Measurements from ENCODE around the gene TIMM10.

Gene TIMM10

DNA sequence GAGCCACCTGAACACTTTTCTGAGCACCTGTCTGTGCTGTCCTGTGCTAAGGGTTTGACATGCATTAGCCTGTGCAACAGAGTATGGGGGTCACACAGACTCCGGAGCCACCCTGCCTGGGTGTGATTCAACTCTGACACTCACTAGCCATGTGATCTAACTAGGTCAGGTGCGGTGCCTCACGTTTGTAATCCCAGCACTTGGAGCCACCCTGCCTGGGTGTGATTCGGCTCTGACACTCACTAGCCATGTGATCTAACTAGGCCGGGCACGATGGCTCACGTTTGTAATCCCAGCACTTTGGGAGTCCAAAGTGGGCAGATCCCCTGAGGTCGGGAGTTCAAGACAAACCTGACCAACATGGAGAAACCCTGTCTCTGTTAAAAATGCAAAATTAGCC lies 25.5 kb upstream of the TIMM10 start:
- Histone ChIP-seq H3K4me3 (ENCODE audit: low read depth, low read length) (no peak overlapping the region), H3K27me3 (ENCODE audit: insufficient read depth, low read length) (no peaks in the 10 kb centered on the region), H3K79me2 (ENCODE audit: control insufficient read depth, insufficient read depth, low read length, unreplicated experiment) (peaks cover 11% of the 10 kb centered on the region), H3K4me1 (ENCODE audit: control insufficient read depth, insufficient read depth, low read length, unreplicated experiment) (no peaks in the 10 kb centered on the region), H3K27ac (ENCODE audit: low read depth, low read length) (no peak overlapping the region), H3K36me3 (ENCODE audit: insufficient read depth, low read length) (peaks cover 56% of the 10 kb centered on the region), H2AFZ (ENCODE audit: low read length, unreplicated experiment) (no peak overlapping the region)

DNA sequence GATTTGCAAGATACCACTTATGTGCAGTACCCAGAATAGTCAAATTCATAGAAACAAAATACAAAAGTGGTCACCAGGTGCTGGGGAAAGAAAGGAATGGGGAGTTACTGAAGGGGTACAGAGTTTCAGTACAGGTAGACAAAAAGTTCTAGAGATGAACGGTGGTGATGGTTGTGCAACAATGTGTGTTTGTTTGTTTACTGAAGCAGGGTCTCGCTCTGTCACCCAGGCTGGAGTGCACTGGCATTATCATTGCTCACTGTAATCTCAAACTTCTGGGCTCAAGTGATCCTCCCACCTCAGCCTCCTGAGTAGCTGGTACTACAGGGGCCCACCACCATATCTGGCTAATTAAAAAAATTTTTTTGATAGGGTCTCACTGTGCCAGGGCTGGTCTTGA lies 24.8 kb upstream of the TIMM10 start:
- Histone ChIP-seq H3K27me3 (ENCODE audit: insufficient read depth, low read length) (no peaks in the 10 kb centered on the region), H3K4me1 (ENCODE audit: control insufficient read depth, insufficient read depth, low read length, unreplicated experiment) (no peaks in the 10 kb centered on the region), H3K79me2 (ENCODE audit: control insufficient read depth, insufficient read depth, low read length, unreplicated experiment) (peaks cover 8% of the 10 kb centered on the region), H3K27ac (ENCODE audit: low read depth, low read length) (no peak overlapping the region), H3K36me3 (ENCODE audit: insufficient read depth, low read length) (peaks cover 62% of the 10 kb centered on the region), H2AFZ (ENCODE audit: low read length, unreplicated experiment) (no peak overlapping the region), H3K4me3 (ENCODE audit: low read depth, low read length) (no peak overlapping the region)

DNA sequence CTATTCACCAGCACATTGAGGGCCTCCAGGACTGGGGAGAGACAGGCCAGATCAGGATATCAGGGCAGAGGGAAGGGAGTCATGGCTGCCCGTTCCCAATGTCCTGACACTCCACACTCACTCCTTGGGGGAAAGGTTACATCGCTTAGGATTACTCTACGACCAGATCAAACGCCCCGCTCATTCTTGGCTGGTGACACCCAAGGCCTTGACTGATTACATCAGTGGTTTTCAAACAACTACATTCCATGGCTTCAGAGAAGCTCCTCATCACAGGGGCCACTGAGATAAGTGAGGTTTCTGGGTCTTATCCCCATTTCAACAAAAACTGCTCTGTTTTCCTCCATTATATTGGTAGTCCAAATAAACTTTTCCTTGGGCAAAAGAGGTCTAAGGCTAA lies 21.9 kb upstream of the TIMM10 start:
- H3K4me3 ChIP-seq (ENCODE audit: low read depth, low read length), result no peak overlapping the region
- H3K4me1 ChIP-seq (ENCODE audit: control insufficient read depth, insufficient read depth, low read length, unreplicated experiment), result no peaks in the 10 kb centered on the region
- H3K27ac ChIP-seq (ENCODE audit: low read depth, low read length), result no peak overlapping the region
- no peaks in the 10 kb centered on the region for H3K79me2 ChIP-seq (ENCODE audit: control insufficient read depth, insufficient read depth, low read length, unreplicated experiment)
- H3K36me3 ChIP-seq (ENCODE audit: insufficient read depth, low read length), result peaks cover 52% of the 10 kb centered on the region
- no peaks in the 10 kb centered on the region for H3K27me3 ChIP-seq (ENCODE audit: insufficient read depth, low read length)
- H2AFZ ChIP-seq (ENCODE audit: low read length, unreplicated experiment), result no peak overlapping the region

DNA sequence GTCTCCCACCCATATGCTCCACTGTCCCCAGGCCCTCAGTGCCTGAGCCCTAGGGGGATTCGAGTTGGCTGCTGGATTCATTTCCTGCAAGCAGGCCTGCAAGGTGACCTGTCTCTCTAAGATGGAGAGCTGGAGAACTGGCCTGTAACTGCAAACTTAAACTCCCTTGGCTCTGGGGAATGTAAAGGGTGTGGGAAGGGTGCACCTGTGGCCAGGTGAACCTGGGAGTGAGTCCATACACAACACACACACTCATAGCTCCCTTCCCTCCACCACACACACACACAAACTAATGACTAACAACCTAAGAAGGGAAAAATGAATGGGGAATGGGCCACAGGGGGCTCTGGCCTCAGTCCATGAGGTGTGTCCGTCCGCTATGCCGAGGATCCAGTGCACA lies 21.4 kb upstream of the TIMM10 start:
- Histone ChIP-seq H3K4me1 (ENCODE audit: control insufficient read depth, insufficient read depth, low read length, unreplicated experiment) (no peaks in the 10 kb centered on the region), H2AFZ (ENCODE audit: low read length, unreplicated experiment) (no peak overlapping the region), H3K36me3 (ENCODE audit: insufficient read depth, low read length) (peaks cover 52% of the 10 kb centered on the region), H3K4me3 (ENCODE audit: low read depth, low read length) (no peak overlapping the region), H3K27ac (ENCODE audit: low read depth, low read length) (no peak overlapping the region), H3K79me2 (ENCODE audit: control insufficient read depth, insufficient read depth, low read length, unreplicated experiment) (no peaks in the 10 kb centered on the region), H3K27me3 (ENCODE audit: insufficient read depth, low read length) (no peaks in the 10 kb centered on the region)

DNA sequence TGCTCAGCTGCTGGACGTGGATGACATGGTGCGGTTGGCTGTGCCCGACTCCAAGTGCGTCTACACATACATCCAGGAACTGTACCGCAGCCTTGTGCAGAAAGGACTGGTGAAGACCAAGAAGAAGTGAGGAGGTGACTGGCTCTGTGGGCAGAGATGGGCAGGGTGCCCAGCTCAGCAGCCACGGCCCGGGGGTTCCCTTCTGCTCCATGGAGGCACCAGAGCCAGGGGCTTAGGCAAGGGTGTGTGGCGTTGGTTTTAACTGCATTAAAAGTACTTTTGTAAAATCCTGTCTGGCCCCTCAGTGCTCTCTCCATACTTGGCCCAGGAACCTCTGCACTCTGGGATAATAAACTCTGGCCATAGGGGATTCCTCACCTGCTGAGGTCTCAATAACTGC lies 19.4 kb upstream of the TIMM10 start:
- Histone ChIP-seq H3K27me3 (ENCODE audit: insufficient read depth, low read length) (no peaks in the 10 kb centered on the region), H2AFZ (ENCODE audit: low read length, unreplicated experiment) (no peak overlapping the region), H3K27ac (ENCODE audit: low read depth, low read length) (no peak overlapping the region), H3K36me3 (ENCODE audit: insufficient read depth, low read length) (peaks cover 45% of the 10 kb centered on the region), H3K4me3 (ENCODE audit: low read depth, low read length) (no peak overlapping the region), H3K79me2 (ENCODE audit: control insufficient read depth, insufficient read depth, low read length, unreplicated experiment) (no peaks in the 10 kb centered on the region), H3K4me1 (ENCODE audit: control insufficient read depth, insufficient read depth, low read length, unreplicated experiment) (no peaks in the 10 kb centered on the region)

DNA sequence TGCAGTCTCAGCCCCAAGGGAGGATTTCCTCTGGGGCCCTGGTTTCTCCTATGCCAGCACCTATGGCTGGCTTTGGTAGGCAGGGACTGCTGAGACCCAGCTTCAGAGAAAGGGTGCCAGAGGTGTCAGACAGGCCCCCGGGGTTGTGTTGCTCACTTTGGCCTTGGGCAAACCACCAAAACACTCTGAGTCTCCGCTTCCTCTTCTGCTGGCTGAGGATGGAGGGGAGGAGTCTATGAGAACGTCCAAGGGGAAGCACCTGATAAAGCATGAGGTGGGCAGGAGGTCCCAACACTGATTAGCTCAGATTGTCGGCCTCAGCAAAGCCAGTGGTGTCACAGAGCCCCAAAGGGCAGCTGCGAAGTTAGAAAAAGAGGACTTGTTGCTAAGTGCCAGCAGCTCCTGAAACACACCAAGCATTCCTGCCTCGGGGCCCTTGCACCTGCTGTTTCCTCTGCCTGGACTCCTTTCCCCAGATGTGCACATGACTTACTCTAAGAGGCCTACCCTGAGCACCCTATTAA lies 17.4 kb upstream of the TIMM10 start:
- H3K27ac ChIP-seq (ENCODE audit: low read depth, low read length), result no peak overlapping the region
- no peak overlapping the region for H2AFZ ChIP-seq (ENCODE audit: low read length, unreplicated experiment)
- H3K36me3 ChIP-seq (ENCODE audit: insufficient read depth, low read length), result peaks cover 32% of the 10 kb centered on the region

DNA sequence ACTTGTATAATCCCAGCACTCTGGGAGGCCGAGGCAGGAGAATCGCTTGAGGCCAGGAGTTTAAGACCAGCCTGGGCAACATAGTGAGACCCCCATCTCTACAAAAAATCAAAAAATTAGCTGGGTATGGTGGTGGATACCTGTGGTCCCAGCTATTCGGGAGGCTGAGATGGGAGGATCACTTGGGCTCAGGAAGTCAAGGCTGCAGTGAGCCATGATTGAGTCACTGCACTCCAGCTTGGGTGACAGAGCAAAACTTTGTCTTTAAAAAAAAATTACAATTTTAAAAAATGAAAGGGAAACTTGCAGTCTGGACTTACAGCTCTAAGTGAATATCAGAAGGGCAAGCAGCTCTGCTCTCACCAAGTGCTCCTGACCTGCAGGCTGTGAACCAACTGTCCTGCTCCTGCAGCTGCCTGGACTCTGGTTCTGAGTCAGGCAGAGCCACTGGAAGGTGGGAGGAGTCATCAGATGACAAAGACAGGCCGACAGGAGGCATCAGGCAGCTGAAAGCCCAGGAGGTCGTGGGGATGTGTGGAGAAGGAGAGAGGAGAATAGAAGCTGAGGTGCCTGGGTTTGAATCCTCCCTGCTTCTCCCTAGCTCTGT lies 16.4 kb upstream of the TIMM10 start:
- H2AFZ ChIP-seq (ENCODE audit: low read length, unreplicated experiment), result no peak overlapping the region
- no peaks in the 10 kb centered on the region for H3K27me3 ChIP-seq (ENCODE audit: insufficient read depth, low read length)
- peaks cover 27% of the 10 kb centered on the region for H3K36me3 ChIP-seq (ENCODE audit: insufficient read depth, low read length)
- no peak overlapping the region for H3K27ac ChIP-seq (ENCODE audit: low read depth, low read length)
- H3K4me1 ChIP-seq (ENCODE audit: control insufficient read depth, insufficient read depth, low read length, unreplicated experiment), result no peaks in the 10 kb centered on the region
- no peaks in the 10 kb centered on the region for H3K79me2 ChIP-seq (ENCODE audit: control insufficient read depth, insufficient read depth, low read length, unreplicated experiment)
- H3K4me3 ChIP-seq (ENCODE audit: low read depth, low read length), result no peak overlapping the region

More for the DNA sequence above, 17.4 kb upstream of the TIMM10 start:
- Histone ChIP-seq H3K4me3 (ENCODE audit: low read depth, low read length) (no peak overlapping the region), H3K4me1 (ENCODE audit: control insufficient read depth, insufficient read depth, low read length, unreplicated experiment) (no peaks in the 10 kb centered on the region), H3K27me3 (ENCODE audit: insufficient read depth, low read length) (no peaks in the 10 kb centered on the region), H3K79me2 (ENCODE audit: control insufficient read depth, insufficient read depth, low read length, unreplicated experiment) (no peaks in the 10 kb centered on the region)

DNA sequence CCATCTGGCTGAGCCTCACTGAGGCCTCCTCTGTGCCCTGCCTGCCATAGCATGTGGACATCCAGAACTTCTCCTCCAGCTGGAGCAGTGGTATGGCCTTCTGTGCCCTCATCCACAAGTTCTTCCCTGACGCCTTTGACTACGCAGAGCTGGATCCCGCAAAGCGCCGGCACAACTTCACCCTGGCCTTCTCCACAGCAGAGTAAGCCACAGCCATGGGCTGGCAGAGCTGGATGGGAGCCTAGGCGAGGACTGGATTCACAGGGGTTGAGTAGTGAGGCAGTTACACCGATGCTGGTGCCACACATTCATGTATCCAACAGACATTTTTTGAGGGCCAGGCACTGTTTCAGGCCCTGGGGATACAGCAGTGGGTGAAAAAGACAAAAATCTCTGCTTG lies 15.9 kb upstream of the TIMM10 start:
- no peak overlapping the region for H3K27ac ChIP-seq (ENCODE audit: low read depth, low read length)
- H3K27me3 ChIP-seq (ENCODE audit: insufficient read depth, low read length), result no peaks in the 10 kb centered on the region
- H3K79me2 ChIP-seq (ENCODE audit: control insufficient read depth, insufficient read depth, low read length, unreplicated experiment), result no peaks in the 10 kb centered on the region
- no peaks in the 10 kb centered on the region for H3K4me1 ChIP-seq (ENCODE audit: control insufficient read depth, insufficient read depth, low read length, unreplicated experiment)
- peaks cover 22% of the 10 kb centered on the region for H3K36me3 ChIP-seq (ENCODE audit: insufficient read depth, low read length)
- no peak overlapping the region for H3K4me3 ChIP-seq (ENCODE audit: low read depth, low read length)
- no peak overlapping the region for H2AFZ ChIP-seq (ENCODE audit: low read length, unreplicated experiment)

DNA sequence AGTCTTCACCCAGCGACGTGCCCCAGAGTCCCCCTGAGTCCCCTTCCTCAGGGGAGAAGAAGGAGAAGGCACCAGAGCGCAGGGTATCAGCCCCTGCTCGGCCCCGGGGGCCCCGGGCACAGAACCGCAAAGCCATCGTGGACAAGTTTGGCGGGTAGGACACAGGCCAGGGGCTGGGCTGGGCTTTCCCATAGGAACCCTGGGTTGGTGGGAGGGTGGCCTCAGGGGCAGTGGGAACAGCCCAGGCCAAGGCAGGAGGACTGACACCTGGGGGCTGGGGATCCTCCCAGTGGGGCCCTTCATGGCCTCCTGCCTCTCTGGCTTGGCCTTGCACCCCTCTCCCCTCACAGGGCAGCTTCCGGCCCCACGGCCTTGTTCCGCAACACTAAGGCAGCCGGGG lies 15.3 kb upstream of the TIMM10 start:
- Histone ChIP-seq H3K4me3 (ENCODE audit: low read depth, low read length) (no peak overlapping the region), H3K79me2 (ENCODE audit: control insufficient read depth, insufficient read depth, low read length, unreplicated experiment) (no peaks in the 10 kb centered on the region)

DNA sequence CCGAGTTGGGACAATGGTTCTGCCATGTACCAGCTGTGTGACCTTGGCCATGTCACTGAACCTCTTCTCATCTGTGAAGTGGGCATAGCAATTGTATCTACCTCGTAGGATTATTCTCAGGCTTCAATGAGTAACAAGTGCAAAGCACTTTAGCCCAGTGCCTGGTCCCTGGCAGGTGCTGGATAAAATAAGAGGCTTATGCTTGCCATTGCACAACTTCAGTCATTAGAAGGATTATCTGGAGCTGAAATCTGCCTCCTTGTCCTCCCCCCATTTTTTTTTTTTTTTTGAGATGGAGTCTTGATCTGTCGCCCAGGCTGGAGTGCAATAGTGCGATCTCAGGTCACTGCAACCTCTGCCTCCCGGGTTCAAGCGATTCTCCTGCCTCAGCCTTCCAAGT lies 14.0 kb upstream of the TIMM10 start:
- Histone ChIP-seq H3K27me3 (ENCODE audit: insufficient read depth, low read length) (no peaks in the 10 kb centered on the region), H3K79me2 (ENCODE audit: control insufficient read depth, insufficient read depth, low read length, unreplicated experiment) (no peaks in the 10 kb centered on the region), H2AFZ (ENCODE audit: low read length, unreplicated experiment) (no peak overlapping the region), H3K27ac (ENCODE audit: low read depth, low read length) (no peak overlapping the region), H3K4me1 (ENCODE audit: control insufficient read depth, insufficient read depth, low read length, unreplicated experiment) (no peaks in the 10 kb centered on the region), H3K4me3 (ENCODE audit: low read depth, low read length) (no peak overlapping the region), H3K36me3 (ENCODE audit: insufficient read depth, low read length) (peaks cover 8% of the 10 kb centered on the region; the same call in 1 of the 2 replicates)

More for the DNA sequence above, 15.3 kb upstream of the TIMM10 start:
- H3K36me3 ChIP-seq (ENCODE audit: insufficient read depth, low read length), result peaks cover 20% of the 10 kb centered on the region; the same call in 1 of the 2 replicates
- H2AFZ ChIP-seq (ENCODE audit: low read length, unreplicated experiment), result no peak overlapping the region
- no peak overlapping the region for H3K27ac ChIP-seq (ENCODE audit: low read depth, low read length)
- no peaks in the 10 kb centered on the region for H3K27me3 ChIP-seq (ENCODE audit: insufficient read depth, low read length)
- H3K4me1 ChIP-seq (ENCODE audit: control insufficient read depth, insufficient read depth, low read length, unreplicated experiment), result no peaks in the 10 kb centered on the region

DNA sequence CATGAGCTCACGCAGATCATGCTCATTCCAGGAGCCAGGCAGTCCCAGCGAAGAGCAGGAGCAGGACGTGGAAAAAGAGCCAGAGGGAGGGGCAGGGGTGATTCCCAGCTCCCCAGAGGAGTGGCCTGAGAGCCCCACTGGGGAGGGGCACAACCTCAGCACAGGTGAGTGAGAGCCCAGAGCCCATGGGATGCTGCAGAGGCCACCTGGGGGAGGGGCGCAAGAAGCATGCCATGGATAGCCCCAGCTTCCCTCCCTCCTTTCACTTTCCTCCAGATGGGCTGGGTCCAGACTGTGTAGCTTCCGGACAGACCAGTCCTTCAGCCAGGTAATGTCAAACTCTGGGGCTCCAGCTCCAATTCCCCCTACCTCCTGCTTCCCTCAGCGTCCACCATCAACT lies 13.0 kb upstream of the TIMM10 start:
- H3K4me3 ChIP-seq (ENCODE audit: low read depth, low read length), result no peak overlapping the region
- H2AFZ ChIP-seq (ENCODE audit: low read length, unreplicated experiment), result no peak overlapping the region
- H3K27ac ChIP-seq (ENCODE audit: low read depth, low read length), result no peak overlapping the region
- no peaks in the 10 kb centered on the region for H3K79me2 ChIP-seq (ENCODE audit: control insufficient read depth, insufficient read depth, low read length, unreplicated experiment)
- no peaks in the 10 kb centered on the region for H3K4me1 ChIP-seq (ENCODE audit: control insufficient read depth, insufficient read depth, low read length, unreplicated experiment)
- peaks cover 8% of the 10 kb centered on the region; the same call in 1 of the 2 replicates for H3K36me3 ChIP-seq (ENCODE audit: insufficient read depth, low read length)
- H3K27me3 ChIP-seq (ENCODE audit: insufficient read depth, low read length), result no peaks in the 10 kb centered on the region
